Calu3 (cell line): ENCODE measurements around the gene PDZK1IP1. TPM values are rescaled to one million over a fixed set of nuclear protein-coding genes. Genes with fewer than 3 reads are reported as not detected.
"Not testable (repeated sequence)": the region's sequence is repeated elsewhere in the genome, so short reads cannot be mapped to it uniquely, and the experiment has no call there.

Experiments used
- BruUV-seq: library from RNA; stranded (reverse); fragments of 400-500 nt; replicated peaks from 2 replicates; lab custom pipeline; 2021; lab: Mats Ljungman, UMichigan
- CTCF ChIA-PET: fragments of 300-600 bp; sonication (Branson Sonifier 250); formaldehyde crosslinking; loops from one replicate; lab custom pipeline; 2022; ENCODE audit warnings: antibody characterized with exemption; lab: Charles Lee
- DNase-seq: peaks from one replicate; pipeline ENCODE4 v3.0.0; 2022
- H3K27ac Mint-ChIP-seq: one replicate; pipeline ENCODE4 v1.8.0; 2022; ENCODE audit warnings: mixed read lengths; ENCODE audit not compliant: unreplicated experiment
- H3K27me3 Mint-ChIP-seq: one replicate; pipeline ENCODE4 v1.8.0; 2022; ENCODE audit warnings: mixed read lengths; ENCODE audit not compliant: unreplicated experiment
- H3K36me3 Mint-ChIP-seq: one replicate; pipeline ENCODE4 v1.8.0; 2022; ENCODE audit warnings: mild to moderate bottlenecking, moderate library complexity, mixed read lengths; ENCODE audit not compliant: insufficient read depth, unreplicated experiment
- H3K4me1 Mint-ChIP-seq: one replicate; pipeline ENCODE4 v1.8.0; 2022; ENCODE audit warnings: mild to moderate bottlenecking, low read depth, mixed read lengths; ENCODE audit not compliant: unreplicated experiment
- H3K4me3 Mint-ChIP-seq: one replicate; pipeline ENCODE4 v1.8.0; 2022; ENCODE audit warnings: mild to moderate bottlenecking, low read depth, moderate library complexity, mixed read lengths; ENCODE audit not compliant: unreplicated experiment
- H3K9me3 Mint-ChIP-seq: one replicate; pipeline ENCODE4 v1.8.0; 2022; ENCODE audit warnings: low read depth, mixed read lengths; ENCODE audit not compliant: unreplicated experiment
- intact Hi-C: fragments of 100-400 bp; cut with micrococcal nuclease; formaldehyde crosslinking; loops from one replicate; pipeline ENCODE4 v1.10.0; 2022; ENCODE audit not compliant: unreplicated experiment
- total RNA-seq: library from RNA; stranded (reverse); gene quantifications from 2 replicates; pipeline ENCODE4 v1.2.3, GENCODE V29; 2022
- TF ChIP-seq, protein P1 (sequence below): fragments of 200-600 bp; IDR thresholded peaks from one replicate; pipeline ENCODE4 v1.8.0; 2022; ENCODE audit warnings: antibody characterized with exemption; ENCODE audit not compliant: unreplicated experiment

Gene PDZK1IP1
- total RNA-seq, 1 experiment from 2014 or later, result 327 TPM

DNA sequence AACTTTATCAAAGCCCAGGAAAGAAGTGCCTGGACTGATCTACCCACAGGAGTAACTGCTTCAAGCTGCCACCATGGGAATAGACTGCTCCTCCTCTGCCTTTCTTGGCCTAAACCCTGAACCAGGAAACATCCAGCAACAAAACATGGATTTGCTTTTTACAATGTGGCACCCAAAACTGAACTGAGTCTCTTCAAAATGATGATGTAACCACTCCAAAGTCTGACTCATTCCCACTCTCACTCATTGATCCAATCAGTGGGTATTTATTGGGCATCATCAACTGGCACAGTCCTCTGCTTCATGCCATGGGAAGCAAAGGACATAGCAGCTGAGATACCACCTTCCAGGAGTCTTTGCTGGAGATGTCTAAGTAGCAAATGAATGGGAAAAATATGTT, 29.1 kb downstream of the PDZK1IP1 start:
- H3K4me1 Mint-ChIP-seq, result no peaks in the 10 kb centered on the region
- TF ChIP-seq, protein P1, sequence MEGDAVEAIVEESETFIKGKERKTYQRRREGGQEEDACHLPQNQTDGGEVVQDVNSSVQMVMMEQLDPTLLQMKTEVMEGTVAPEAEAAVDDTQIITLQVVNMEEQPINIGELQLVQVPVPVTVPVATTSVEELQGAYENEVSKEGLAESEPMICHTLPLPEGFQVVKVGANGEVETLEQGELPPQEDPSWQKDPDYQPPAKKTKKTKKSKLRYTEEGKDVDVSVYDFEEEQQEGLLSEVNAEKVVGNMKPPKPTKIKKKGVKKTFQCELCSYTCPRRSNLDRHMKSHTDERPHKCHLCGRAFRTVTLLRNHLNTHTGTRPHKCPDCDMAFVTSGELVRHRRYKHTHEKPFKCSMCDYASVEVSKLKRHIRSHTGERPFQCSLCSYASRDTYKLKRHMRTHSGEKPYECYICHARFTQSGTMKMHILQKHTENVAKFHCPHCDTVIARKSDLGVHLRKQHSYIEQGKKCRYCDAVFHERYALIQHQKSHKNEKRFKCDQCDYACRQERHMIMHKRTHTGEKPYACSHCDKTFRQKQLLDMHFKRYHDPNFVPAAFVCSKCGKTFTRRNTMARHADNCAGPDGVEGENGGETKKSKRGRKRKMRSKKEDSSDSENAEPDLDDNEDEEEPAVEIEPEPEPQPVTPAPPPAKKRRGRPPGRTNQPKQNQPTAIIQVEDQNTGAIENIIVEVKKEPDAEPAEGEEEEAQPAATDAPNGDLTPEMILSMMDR, result no peak
- no peak for DNase-seq
- intact Hi-C loops, result no loop called here
- peaks cover 15% of the 10 kb centered on the region for H3K27me3 Mint-ChIP-seq
- H3K9me3 Mint-ChIP-seq, result no peaks in the 10 kb centered on the region
- H3K27ac Mint-ChIP-seq, result no peak overlapping the region
- no peaks in the 10 kb centered on the region for H3K36me3 Mint-ChIP-seq
- CTCF ChIA-PET, result no interaction called here
- H3K4me3 Mint-ChIP-seq, result no peak overlapping the region
- BruUV-seq, result no TSS peak

- H3K27ac Mint-ChIP-seq, DNase-seq, H3K4me3 Mint-ChIP-seq, H3K36me3 Mint-ChIP-seq, H3K4me1 Mint-ChIP-seq, BruUV-seq, intact Hi-C loops, CTCF ChIA-PET, H3K9me3 Mint-ChIP-seq: not testable (repeated sequence)
- H3K27me3 Mint-ChIP-seq, result peaks cover 22% of the 10 kb centered on the region
Measured at GRCh38 chr1:47157957-47158356, 31.9 kb downstream of the PDZK1IP1 start.

DNA sequence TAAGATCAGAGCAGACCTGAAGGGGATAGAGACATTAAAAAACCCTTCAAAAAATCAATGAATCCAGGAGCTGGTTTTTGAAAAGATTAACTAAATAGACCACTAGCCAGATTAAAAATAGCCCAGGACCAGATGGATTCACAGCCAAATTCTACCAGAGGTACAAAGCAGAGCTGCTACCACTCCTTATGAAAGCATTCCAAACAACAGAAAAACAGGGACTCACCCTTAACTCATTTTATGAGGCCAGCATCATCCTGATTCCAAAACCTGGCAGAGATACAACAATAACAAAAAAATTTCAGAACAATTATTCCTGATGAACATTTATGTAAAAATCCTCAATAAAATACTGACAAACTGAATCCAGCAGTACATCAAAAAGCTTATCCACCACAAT, 33.4 kb downstream of the PDZK1IP1 start:
- DNase-seq, BruUV-seq, intact Hi-C loops, H3K36me3 Mint-ChIP-seq, CTCF ChIA-PET, H3K4me1 Mint-ChIP-seq, H3K4me3 Mint-ChIP-seq, H3K27ac Mint-ChIP-seq, H3K9me3 Mint-ChIP-seq: not testable (repeated sequence)
- peaks cover 34% of the 10 kb centered on the region for H3K27me3 Mint-ChIP-seq

DNA sequence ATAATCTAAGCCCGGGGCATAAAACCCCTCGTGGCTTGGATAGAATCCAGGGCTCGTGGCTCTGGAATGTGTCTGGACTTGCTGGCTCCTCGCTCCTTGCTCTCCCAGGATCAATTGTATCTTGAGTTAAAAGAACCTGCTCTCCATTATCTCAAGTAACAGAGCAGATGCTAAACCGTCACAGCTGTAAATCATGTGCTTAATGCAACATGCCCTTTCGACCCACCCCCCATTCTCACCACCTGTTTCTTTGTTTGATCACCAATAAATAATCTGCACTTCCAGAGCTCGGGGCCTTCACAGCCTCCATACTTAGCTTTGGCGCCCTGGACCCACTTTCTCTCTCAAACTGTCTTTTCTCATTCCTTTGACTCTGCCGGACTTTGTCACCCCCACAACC, 40.7 kb downstream of the PDZK1IP1 start:
- H3K4me3 Mint-ChIP-seq, H3K4me1 Mint-ChIP-seq, H3K36me3 Mint-ChIP-seq, DNase-seq, H3K9me3 Mint-ChIP-seq, BruUV-seq, H3K27ac Mint-ChIP-seq: not testable (repeated sequence)
- H3K27me3 Mint-ChIP-seq, result peaks cover 60% of the 10 kb centered on the region
- intact Hi-C loops, result loop anchor here (5.0 kb wide), 1 partner anchor 222 kb away; no protein-coding TSS in a partner anchor
- CTCF ChIA-PET, result interaction anchor here (1.1 kb wide), 1 partner anchor 219 kb away, joined by 4 read pairs; no protein-coding TSS in a partner anchor

GRCh38 chr1:47147047-47147785, 42.6 kb downstream of the PDZK1IP1 start:
- Mint-ChIP-seq H3K4me1 (no peaks in the 10 kb centered on the region), H3K9me3 (no peaks in the 10 kb centered on the region), H3K36me3 (no peaks in the 10 kb centered on the region), H3K27me3 (peaks cover 56% of the 10 kb centered on the region), H3K27ac (no peak overlapping the region), H3K4me3 (no peak overlapping the region)
- DNase-seq, result no peak
- TF ChIP-seq, protein P1, result no peak
- CTCF ChIA-PET, result no interaction called here
- intact Hi-C loops, result loop anchor here (5.0 kb wide), 1 partner anchor 220 kb away; no protein-coding TSS in a partner anchor
- BruUV-seq, result no TSS peak

DNA sequence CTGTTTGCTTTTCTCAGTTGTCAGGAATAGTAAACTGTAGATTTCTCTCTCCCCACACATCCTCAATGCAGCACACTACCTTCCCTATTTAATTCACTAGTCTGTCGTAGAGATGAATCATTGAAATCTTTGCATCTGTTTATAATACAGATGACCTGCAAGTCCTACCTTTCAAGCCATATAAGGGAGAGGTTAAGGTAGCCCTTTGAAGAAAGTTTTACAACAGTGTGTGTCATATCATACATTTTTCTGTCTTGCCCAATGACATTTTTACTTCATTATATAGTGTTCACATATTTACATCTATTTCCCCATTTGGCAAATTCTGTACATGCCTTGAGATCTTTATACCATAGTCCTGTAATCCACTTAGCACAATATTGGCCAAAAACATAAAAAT, 43.3 kb downstream of the PDZK1IP1 start:
- intact Hi-C loops, result loop anchor here (5.0 kb wide), 1 partner anchor 219 kb away; no protein-coding TSS in a partner anchor
- H3K9me3 Mint-ChIP-seq, H3K36me3 Mint-ChIP-seq, H3K27ac Mint-ChIP-seq, DNase-seq, H3K4me1 Mint-ChIP-seq, H3K4me3 Mint-ChIP-seq, CTCF ChIA-PET, BruUV-seq: not testable (repeated sequence)
- H3K27me3 Mint-ChIP-seq, result peaks cover 56% of the 10 kb centered on the region

- H3K4me1 Mint-ChIP-seq, H3K36me3 Mint-ChIP-seq, CTCF ChIA-PET, H3K9me3 Mint-ChIP-seq, BruUV-seq, intact Hi-C loops, H3K4me3 Mint-ChIP-seq, H3K27ac Mint-ChIP-seq: not testable (repeated sequence)
- DNase-seq, result peak; percentile 8
- H3K27me3 Mint-ChIP-seq, result peaks cover 49% of the 10 kb centered on the region
Measured at GRCh38 chr1:47143654-47144053, 46.2 kb downstream of the PDZK1IP1 start.

DNA sequence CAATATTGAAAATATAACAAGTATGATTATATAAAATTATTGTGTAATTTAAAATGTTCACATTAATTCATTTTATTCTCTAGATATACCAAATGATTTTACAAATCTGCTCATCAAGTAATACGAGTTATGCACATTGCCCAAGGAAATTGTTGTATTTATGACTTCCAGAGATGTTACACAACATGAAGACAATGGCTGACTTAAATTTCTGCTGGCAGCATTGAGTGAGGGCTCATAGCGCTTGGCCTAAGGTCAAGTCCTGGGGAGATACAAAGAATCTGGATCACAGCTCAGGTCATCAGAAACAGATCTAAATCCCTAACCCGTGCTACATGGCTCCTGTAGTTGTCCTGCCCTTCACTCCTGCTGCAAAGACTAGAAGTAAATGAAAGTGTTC, 49.5 kb downstream of the PDZK1IP1 start:
- CTCF ChIA-PET, DNase-seq, BruUV-seq, H3K27ac Mint-ChIP-seq, H3K4me1 Mint-ChIP-seq, intact Hi-C loops, H3K9me3 Mint-ChIP-seq, H3K36me3 Mint-ChIP-seq, H3K4me3 Mint-ChIP-seq: not testable (repeated sequence)
- peaks cover 37% of the 10 kb centered on the region for H3K27me3 Mint-ChIP-seq
